Measurements from ENCODE around the gene RAI14. TPM values are rescaled to one million over a fixed set of nuclear protein-coding genes. Genes with fewer than 3 reads are reported as not detected.

Gene RAI14
- total RNA-seq, 4 donors from 2014 or later: 45.8 to 143 (median 80.5) TPM

DNA sequence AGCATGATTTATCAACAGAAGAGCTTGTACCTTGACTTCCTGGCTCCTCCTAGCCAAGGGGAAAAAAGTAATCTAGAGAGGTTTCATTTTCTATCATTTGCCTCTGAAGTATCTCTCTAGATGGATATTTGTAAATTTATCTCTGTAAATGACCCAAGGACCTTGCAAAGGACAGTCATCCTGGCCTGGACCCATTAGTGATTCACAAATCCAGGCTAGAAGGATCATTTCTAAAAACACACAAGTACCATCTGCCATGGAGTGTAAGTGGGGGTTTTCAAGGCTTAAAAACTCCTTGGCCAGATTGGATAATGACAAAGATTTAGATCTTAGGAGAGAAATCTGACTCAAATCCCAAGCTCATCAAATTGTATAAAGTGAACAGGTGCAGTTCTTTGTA lies 190.9 kb downstream of the RAI14 start:
- TF ChIP-seq POLR2AphosphoS5 (IDR thresholded peaks at IDR 0.05) (no peak), POLR2A (IDR thresholded peaks at IDR 0.05) (no peak), EP300 (IDR thresholded peaks at IDR 0.05) (no peak)
- ATAC-seq: no peak
- no peak overlapping the region for H3K27ac ChIP-seq
- H3K9me3 ChIP-seq: no peaks in the 10 kb centered on the region
- no peaks in the 10 kb centered on the region for H3K27me3 ChIP-seq
- H3K36me3 ChIP-seq: no peaks in the 10 kb centered on the region
- H3K4me1 ChIP-seq: no peaks in the 10 kb centered on the region
- no peak overlapping the region for H3K4me3 ChIP-seq

GRCh38 chr5:34847552-34847951 lies 191.4 kb downstream of the RAI14 start:
- WGBS, 2 donors (ENCODE audit: low coverage in 1 of 2): 92% methylated on average over 3 of the region's 4 CpGs; no CpG with 5 or more reads in 1 of the 2 donors
- Histone ChIP-seq H3K9me3 (no peaks in the 10 kb centered on the region), H3K36me3 (no peaks in the 10 kb centered on the region), H3K27me3 (no peaks in the 10 kb centered on the region), H3K4me3 (no peak overlapping the region), H3K27ac (no peak overlapping the region), H3K4me1 (no peaks in the 10 kb centered on the region)
- no peak for ATAC-seq
- TF ChIP-seq EP300 (IDR thresholded peaks at IDR 0.05): no peak
- no peak for TF ChIP-seq POLR2A (IDR thresholded peaks at IDR 0.05)
- no peak for TF ChIP-seq POLR2AphosphoS5 (IDR thresholded peaks at IDR 0.05)
- TF ChIP-seq CTCF (IDR thresholded peaks at IDR 0.05): no peak

DNA sequence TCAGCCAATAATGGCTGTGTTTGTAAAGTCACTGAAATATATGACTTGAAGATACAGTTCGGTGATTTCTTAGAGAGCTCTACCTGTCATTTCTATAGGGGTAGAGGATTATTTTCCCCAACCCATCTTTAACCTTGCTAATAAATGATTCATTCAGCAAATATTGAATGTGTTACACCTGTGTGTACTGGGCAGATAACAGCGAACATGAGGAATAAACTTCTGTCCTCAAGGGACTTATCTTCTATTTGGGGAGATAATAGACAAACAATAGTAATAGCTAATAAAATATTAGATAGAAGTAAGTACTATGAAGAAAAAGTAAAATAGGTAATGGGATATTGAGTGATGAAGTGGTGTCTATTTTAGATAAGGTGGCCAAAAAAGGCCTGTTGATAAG lies 192.1 kb downstream of the RAI14 start:
- ATAC-seq: no peak
- H3K4me1 ChIP-seq: no peaks in the 10 kb centered on the region
- no peaks in the 10 kb centered on the region for H3K9me3 ChIP-seq
- WGBS, 2 donors (ENCODE audit: low coverage in 1 of 2): 80 to 100% methylated on average over 2 of the region's 2 CpGs
- TF ChIP-seq POLR2AphosphoS5 (IDR thresholded peaks at IDR 0.05) (no peak), POLR2A (IDR thresholded peaks at IDR 0.05) (no peak), EP300 (IDR thresholded peaks at IDR 0.05) (no peak), CTCF (IDR thresholded peaks at IDR 0.05) (no peak)
- no peak overlapping the region for H3K27ac ChIP-seq
- H3K27me3 ChIP-seq: no peaks in the 10 kb centered on the region
- H3K4me3 ChIP-seq: no peak overlapping the region
- H3K36me3 ChIP-seq: no peaks in the 10 kb centered on the region

- no peak for ATAC-seq
- Histone ChIP-seq H3K27ac (no peak overlapping the region), H3K36me3 (no peaks in the 10 kb centered on the region), H3K27me3 (no peaks in the 10 kb centered on the region), H3K4me3 (no peak overlapping the region), H3K4me1 (no peaks in the 10 kb centered on the region), H3K9me3 (no peaks in the 10 kb centered on the region)
- WGBS, 2 donors (ENCODE audit: low coverage in 1 of 2): 93 to 97% methylated on average over 3 of the region's 3 CpGs
- no peak for TF ChIP-seq CTCF (IDR thresholded peaks at IDR 0.05)
Measured at GRCh38 chr5:34849253-34849652, 193.1 kb downstream of the RAI14 start.

GRCh38 chr5:34854459-34855174 lies 198.5 kb downstream of the RAI14 start:
- no peak for ATAC-seq
- TF ChIP-seq POLR2AphosphoS5 (IDR thresholded peaks at IDR 0.05): no peak
- no peak for TF ChIP-seq EP300 (IDR thresholded peaks at IDR 0.05)
- no peak for TF ChIP-seq CTCF (IDR thresholded peaks at IDR 0.05)
- no peak for TF ChIP-seq POLR2A (IDR thresholded peaks at IDR 0.05)
- Histone ChIP-seq H3K27me3 (no peaks in the 10 kb centered on the region), H3K36me3 (no peaks in the 10 kb centered on the region), H3K4me3 (no peak overlapping the region), H3K9me3 (no peaks in the 10 kb centered on the region), H3K27ac (no peak overlapping the region), H3K4me1 (no peaks in the 10 kb centered on the region)
- 60 to 90% methylated on average over 3 to 4 of the region's 4 CpGs for WGBS, 2 donors (ENCODE audit: low coverage in 1 of 2)
